ENCODE results near the gene PPP4R2.

Gene PPP4R2

GRCh38 chr3:73071952-73072351 is 75.3 kb downstream of the PPP4R2 start:
- no peak for DNase-seq

- DNase-seq: no peak
These were observed 76.0 kb downstream of the PPP4R2 start for GRCh38 chr3:73072634-73073033.

GRCh38 chr3:73073091-73073707 is 76.6 kb downstream of the PPP4R2 start:
- DNase-seq: no peak

GRCh38 chr3:73074781-73075180 is 78.2 kb downstream of the PPP4R2 start:
- no peak for DNase-seq

- no peak for DNase-seq
These were observed 83.8 kb downstream of the PPP4R2 start for GRCh38 chr3:73080216-73080966.

GRCh38 chr3:73081140-73081539 is 84.5 kb downstream of the PPP4R2 start:
- DNase-seq: no peak

- no peak for DNase-seq
These were observed 87.6 kb downstream of the PPP4R2 start for GRCh38 chr3:73084170-73084569.

GRCh38 chr3:73086071-73086494 is 89.5 kb downstream of the PPP4R2 start:
- no peak for DNase-seq

- no peak for DNase-seq
These were observed 97.5 kb downstream of the PPP4R2 start for GRCh38 chr3:73094129-73094528.

GRCh38 chr3:73094951-73095350 is 98.3 kb downstream of the PPP4R2 start:
- DNase-seq: no peak

- DNase-seq: no peak
These were observed 99.6 kb downstream of the PPP4R2 start for GRCh38 chr3:73096169-73096568.

GRCh38 chr3:73098026-73098425 is 101.4 kb downstream of the PPP4R2 start:
- DNase-seq: no peak

- DNase-seq: no peak
These were observed 102.3 kb downstream of the PPP4R2 start for GRCh38 chr3:73098873-73099272.

- DNase-seq: peak; percentile 83
These were observed 104.3 kb downstream of the PPP4R2 start for GRCh38 chr3:73100741-73101559.

GRCh38 chr3:73101881-73102280 is 105.3 kb downstream of the PPP4R2 start:
- no peak for DNase-seq

GRCh38 chr3:73107215-73107614 is 110.6 kb downstream of the PPP4R2 start:
- no peak for DNase-seq

GRCh38 chr3:73107676-73108187 is 111.1 kb downstream of the PPP4R2 start:
- no peak for DNase-seq

GRCh38 chr3:73108750-73109149 is 112.1 kb downstream of the PPP4R2 start:
- DNase-seq: no peak

GRCh38 chr3:73110530-73110929 is 113.9 kb downstream of the PPP4R2 start:
- no peak for DNase-seq

GRCh38 chr3:73114711-73115110 is 118.1 kb downstream of the PPP4R2 start:
- no peak for DNase-seq

GRCh38 chr3:73115806-73116205 is 119.2 kb downstream of the PPP4R2 start:
- DNase-seq: no peak
